IPS-NIHi7 (cell line): ENCODE data around the gene GSK3B.

Source experiments
- DNase-seq: peaks from one replicate; pipeline ENCODE4 v3.0.0; 2012; ENCODE audit warnings: mixed read lengths; ENCODE audit errors: extremely low spot score

Gene GSK3B

GRCh38 chr3:120095979-120096426 is 1.8 kb upstream of the GSK3B start:
- no peak for DNase-seq

DNA sequence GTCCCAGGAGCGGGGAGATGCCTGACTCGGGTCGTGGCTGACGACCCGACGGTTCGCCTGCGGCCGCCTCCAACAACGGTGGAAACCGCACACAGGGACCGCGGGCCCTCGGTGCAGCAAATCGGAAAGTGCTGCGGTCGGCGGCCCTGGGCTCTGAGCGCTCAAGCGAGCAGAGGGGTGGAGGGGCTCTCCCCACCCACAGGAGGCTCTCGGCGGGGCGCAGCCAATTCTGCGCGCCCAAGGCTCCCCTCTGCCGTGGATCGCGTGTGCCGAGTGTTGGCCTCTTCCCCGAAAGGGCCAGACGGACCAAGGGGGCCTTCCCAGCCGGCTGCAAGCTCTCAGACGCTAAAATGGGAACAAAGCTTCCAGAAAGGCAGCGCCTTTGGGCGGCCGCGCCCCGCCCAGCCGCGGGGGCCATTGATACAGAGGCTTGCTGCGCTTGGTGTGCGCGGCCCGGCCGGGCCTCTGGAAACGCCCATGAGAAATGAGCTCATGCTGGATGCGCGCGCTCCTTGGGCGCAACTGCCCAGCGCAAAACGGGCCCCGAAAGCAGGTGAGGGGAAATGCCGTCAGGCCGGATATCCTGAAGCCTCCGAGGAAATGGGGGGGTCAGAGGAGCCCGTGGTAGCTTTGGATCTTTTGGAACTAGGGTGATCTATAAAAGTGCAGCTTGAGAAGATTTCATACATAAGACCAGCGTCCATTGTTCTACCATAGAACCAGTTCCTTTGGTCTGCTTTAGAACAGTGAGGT is 1.2 kb upstream of the GSK3B start:
- peak; percentile 74 for DNase-seq

DNA sequence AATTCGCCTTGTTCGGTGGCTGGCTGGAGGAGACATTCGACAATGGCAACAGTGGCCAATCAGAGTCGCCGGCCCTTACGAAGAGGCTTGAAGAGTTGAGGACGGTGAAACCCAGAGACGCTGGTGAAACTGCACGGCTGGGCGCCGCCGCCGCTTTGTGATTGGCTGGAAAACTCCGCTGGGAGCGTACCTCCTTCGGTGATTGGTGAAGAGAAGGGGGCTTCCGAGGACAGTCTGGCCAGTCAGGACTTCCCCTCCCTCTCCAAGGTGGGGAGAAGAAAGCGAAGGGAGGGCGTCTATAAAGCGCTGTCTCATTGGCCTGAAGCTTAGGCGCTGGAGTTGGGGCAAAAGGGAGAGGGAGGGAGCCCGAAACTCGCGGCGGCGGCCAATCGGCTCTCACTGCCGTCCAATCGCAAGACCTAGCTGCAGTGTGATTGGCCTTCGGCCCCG is 554 bp upstream of the GSK3B start:
- peak; percentile 90 for DNase-seq

DNA sequence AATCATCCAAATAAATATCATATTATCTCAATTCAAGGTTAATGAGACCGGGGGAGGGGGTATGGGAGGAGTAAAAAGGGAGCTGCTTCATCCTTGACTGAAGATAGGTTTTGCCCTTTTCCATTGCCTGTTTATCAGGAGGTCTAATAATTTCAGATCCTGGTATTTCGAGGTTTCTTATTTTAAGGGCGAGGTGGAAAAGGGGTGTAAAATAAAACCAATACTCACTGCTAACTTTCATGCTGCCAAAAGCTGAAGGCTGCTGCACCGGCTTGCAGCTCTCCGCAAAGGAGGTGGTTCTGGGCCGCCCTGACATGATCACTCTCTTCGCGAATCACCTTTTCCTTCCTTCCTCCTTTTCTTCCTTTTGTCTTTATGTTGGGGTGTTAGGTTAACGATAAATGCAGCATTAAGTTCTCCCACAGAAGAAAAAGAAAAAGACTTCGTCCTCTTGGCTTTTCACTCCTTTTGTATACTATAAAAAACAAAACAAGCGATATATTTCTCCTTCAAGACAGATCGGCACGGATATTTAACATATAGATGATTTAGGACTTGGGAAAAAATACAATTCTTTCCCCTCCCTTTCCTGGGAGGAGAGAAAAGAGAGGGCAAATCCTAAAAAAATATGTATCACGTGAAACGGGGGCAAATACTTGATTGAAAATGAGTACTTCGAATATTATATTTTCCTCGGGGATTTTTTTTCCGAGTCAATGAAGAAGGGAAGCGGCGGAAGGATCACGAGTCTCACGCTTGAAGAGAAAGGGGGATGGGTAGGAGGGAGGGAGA is 932 bp downstream of the GSK3B start:
- DNase-seq, result no peak

DNA sequence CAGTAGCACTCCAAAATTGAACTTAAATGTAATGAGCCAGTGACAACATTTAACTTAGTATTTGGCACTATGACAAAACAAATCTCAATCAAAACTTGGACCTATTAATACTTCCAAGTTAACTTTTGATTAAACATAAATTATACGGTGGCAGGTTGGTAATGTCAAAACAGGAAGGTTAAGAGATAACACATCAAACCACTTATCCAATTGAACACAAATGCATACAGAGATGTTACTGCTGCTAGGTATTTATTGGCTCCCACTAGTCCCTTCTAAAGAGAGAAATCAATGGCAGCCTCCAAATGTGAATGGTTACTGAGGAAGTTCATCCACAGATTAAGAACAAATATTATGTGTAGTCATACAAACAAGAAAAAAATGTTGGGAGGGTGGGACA is 1.8 kb downstream of the GSK3B start:
- DNase-seq, result no peak

GRCh38 chr3:120090422-120090821 is 3.8 kb downstream of the GSK3B start:
- no peak for DNase-seq

DNA sequence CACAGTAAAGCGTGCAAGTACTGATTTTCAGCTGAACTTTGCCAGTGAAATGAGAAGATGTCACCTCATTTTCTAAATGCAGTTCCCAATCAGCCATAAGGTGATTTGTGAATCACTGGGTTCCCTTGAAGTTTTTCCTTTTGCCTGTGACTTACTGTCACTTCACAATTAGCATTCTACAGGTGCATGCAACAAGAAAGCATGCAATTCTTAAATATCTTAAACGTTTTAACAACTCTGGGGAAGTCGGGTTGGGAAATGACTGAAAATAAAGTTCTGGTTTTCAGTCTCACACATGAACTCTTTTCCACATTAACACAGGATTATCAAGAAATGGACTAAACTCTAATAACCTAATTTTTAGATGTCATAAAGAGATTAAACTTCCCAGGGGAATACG is 5.2 kb downstream of the GSK3B start:
- DNase-seq, result no peak

- DNase-seq, result no peak
These were observed 5.6 kb downstream of the GSK3B start for GRCh38 chr3:120088622-120089021.

DNA sequence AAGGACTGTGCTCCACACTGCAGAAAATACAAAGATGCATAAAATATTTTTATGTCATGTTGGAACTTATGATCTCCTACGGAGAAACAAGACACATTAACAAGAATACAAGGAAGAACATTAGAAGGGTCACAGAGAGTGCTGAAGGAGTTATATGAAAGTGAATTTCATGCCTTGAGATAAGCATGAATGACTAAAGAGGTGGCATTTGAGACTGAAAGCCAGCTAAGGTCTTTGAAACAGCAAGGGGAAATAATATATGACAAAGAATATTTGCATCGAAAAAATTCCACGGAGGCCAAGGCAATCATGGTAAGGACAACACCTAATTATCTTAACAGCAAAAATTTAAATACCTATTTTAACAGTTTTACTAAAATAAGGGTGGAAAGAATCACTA is 12.5 kb downstream of the GSK3B start:
- DNase-seq, result no peak

- DNase-seq, result no peak
These were observed 13.4 kb downstream of the GSK3B start for GRCh38 chr3:120080836-120081235.

DNA sequence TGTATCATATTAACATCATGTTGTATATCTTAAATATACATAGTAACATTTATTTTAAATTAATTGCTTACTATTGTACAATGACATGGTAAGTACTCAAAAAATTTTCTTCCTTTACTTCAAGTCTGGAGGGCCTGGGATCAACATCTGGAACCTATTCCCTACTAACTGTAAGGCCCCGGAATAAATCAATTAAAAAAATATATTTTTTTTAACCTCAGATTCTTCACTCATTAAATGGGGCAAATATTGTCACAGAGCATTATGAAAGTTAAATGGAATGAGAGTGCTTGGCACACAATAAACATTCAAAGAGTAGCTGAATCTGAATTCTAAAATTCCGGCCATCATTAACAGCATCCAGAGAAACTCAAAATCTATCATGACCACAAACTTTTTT is 16.5 kb downstream of the GSK3B start:
- DNase-seq, result no peak

DNA sequence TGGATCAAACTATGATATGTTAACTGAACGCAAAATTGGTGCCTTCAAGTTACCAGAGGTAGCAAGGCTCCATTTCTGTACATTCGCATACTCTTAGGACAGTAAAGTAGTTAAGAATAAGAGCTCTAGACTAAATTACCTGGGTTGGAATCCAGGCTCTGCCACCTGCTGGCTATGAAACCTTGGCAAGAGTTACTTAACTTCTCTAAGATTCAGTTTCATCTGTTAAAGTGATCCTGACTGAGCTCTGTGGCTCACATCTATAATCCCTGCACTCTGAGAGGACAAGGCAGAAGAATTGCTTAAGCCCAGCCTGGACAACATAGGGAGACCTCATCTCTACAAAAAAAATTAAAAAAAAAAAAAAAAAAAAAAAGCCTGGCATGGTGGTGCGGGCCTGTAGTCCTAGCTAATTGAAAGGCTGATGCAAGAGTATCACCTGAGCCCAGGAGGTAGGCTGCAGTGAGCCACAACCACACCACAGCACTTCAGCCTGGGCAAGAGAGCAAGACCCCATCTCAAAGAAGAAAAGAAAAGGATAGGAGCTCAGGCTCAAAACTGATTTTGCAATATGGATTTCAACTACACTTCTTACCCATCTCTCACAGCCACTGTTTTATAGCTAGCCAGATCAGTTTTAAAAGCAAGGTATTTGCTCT is 21.3 kb downstream of the GSK3B start:
- DNase-seq, result no peak

DNA sequence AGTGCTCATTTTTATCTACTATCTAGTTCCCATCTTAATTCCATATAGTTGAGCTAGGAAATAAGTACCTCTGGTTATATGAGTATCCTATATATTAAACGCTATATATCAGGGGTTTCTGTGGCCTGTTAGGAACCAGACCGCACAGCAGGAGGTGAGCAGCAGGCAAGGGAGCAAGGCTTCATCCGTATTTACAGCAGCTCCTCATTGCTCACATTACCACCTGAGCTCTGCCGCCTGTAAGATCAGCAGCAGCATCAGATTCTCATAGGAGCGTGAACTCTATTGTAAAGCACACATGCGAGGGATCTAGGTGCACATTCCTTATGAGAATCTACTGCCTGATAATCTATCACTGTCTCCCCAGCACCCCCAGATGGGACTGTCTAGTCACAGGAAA is 23.0 kb downstream of the GSK3B start:
- DNase-seq, result no peak

DNA sequence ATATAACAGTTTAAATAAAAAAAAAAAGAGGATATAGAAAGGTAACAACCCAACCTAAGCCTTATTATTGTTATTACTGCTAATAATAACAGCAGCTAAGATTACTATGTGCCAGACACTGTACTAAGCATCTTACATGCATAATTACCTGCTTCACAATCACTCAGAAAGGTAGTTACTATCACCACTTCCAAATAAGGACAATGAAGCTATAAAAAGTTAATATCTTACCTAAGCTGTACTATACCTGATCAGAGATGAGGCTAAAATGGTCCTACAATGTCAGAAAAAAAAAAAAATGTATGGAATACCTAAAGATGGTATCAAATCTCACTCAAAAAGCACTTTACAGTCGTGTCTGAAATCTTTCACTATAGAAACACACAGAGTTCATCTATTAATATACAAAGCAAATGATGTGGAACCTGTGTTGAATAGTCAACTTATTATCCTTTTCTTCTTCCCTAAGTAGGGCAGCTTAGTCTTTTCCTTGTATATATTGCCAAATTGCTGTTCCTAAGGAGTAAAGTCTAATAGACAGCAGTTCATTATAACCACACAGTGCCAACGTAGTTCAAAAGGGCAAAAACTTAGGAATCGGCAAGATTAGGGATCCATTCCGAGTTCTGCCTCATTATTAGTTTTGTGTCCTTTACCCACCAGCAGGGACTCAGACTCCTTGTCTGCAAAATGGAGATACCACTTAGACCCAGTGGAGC is 23.8 kb downstream of the GSK3B start:
- no peak for DNase-seq

DNA sequence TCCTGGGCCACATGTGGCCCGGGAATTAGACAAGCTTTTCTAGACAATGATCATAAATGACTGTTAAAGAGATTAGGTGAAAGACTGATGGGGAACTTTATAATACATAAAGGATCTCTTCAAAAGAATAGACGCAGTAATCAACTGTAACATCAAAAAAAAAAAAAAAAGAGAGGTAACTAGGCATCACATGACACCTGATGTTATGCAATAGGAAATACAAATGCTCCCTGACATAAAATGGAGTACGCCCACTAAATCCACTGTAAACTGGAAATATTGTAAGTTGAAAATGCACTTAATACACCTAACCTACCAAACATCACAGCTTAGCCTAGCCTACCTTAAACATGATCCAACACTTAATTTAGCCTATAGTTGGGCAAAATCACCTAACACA is 27.2 kb downstream of the GSK3B start:
- DNase-seq, result no peak

DNA sequence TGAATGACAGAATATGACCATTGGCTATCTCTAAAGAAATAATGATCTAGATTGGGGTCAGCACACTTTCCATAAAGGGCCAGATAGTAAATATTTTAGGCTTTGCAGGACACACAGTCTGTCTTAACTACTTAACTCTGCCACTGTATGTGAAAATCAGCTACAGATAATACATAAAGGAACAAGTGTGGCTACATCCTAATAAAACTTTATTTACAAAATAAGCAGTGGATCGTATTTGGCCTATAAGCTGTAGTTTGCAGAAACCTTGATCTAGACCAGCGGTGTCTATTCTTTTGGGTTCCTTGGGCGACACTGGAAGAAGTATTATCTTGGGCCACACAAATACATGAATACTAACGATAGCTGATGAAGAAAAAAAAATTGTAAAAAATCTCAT is 27.6 kb downstream of the GSK3B start:
- DNase-seq, result no peak

DNA sequence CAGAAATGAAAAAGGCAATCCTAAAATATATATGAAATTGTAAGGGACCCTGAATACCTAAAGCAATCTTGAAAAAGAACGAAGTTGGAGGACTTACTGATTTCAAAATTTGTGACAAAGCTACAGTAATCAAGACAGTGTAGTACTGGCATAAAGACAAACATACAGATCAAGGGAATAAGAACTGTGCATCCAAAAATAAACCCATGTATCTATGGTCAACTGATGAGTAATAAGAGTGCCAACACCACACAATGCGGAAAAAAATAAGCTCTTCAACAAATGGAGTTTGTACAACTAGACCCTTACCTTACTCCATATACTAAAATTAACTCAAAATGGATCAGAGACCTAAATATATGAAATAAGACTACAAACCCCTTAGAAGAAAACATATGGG is 29.6 kb downstream of the GSK3B start:
- DNase-seq, result no peak

GRCh38 chr3:120062474-120062873 is 31.8 kb downstream of the GSK3B start:
- DNase-seq, result no peak

GRCh38 chr3:120059081-120059864 is 35.0 kb downstream of the GSK3B start:
- no peak for DNase-seq

DNA sequence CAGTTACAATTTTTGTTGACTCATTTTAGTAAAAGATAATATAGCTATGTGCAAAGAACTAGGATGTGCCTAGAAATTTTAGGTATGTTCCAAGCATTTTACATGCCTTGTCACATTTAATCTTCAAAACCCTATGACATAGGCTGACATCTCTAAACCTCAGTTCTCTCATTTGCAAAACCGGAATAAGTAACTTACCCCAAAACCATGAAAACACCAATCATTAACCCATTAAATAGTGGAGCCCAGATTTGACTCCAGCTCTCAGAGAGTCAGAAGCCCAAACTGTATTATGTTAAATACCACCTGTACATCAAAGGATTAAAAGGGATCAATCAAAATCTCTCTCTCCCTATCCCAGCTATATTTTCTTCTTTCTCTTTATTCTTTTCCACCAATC is 36.6 kb downstream of the GSK3B start:
- no peak for DNase-seq

GRCh38 chr3:120057029-120057428 is 37.2 kb downstream of the GSK3B start:
- no peak for DNase-seq
